ENCODE measurements around the gene KLHL29. TPM values are rescaled to one million over a fixed set of nuclear protein-coding genes. Genes with fewer than 3 reads are reported as not detected.

The KLHL29 gene
- total RNA-seq, 1 experiment from 2014 or later, result 2.4 TPM

DNA sequence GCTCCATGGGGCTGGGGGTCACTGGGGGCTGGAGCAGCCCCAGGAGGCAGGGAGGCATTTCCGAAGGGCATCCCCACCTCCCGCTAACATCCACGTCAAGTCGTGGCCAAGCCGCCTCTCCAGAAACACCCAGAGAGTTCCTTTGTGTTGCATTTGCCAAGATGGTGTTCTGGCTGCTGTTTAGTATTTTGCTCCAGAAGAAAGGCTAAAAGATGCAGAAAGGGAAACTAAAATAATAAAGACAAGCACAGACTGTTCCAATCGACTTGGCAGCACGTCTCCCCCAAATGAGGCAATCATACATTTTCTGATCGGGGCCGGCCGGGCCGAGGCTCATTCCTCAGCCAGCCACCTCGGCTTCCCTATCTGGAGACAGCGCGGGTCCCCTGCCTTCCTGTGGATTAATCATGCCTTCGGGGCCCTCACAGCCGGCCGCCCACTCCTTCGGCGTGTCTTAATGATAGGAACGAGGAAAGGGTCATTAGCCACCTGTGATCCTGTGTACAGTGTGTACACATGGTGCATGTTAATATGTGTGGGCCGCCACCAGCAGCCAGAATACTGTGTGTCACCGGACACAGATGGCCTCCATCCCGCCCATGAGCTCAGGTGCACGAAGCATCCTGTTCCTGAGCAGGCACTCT, 169.2 kb downstream of the KLHL29 start:
- no peak overlapping the region for H3K14ac ChIP-seq (ENCODE audit: insufficient read depth, low read length)
- no peaks in the 10 kb centered on the region for H3K79me1 ChIP-seq (ENCODE audit: insufficient read depth, low read depth, low read length, poor library complexity, severe bottlenecking)
- Mint-ChIP-seq H3K27ac (no peak overlapping the region), H3K9me3 (no peaks in the 10 kb centered on the region), H3K36me3 (ENCODE audit: insufficient read depth in 1 of 3, low read depth in 3 of 3) (no peaks in the 10 kb centered on the region), H3K4me1 (peaks cover 5 to 10% of the 10 kb centered on the region in 2 experiments), H3K27me3 (ENCODE audit: low read depth) (peaks cover 2% of the 10 kb centered on the region), H3K4me3 (no peak overlapping the region)
- H3K18ac ChIP-seq (ENCODE audit: insufficient read length, low read depth, low read length), result no peak overlapping the region
- H3K4ac ChIP-seq (ENCODE audit: low read depth, low read length), result no peak overlapping the region
- no peak overlapping the region for H4K5ac ChIP-seq (ENCODE audit: insufficient read length, low read depth, low read length)
- no peak overlapping the region for H2BK12ac ChIP-seq (ENCODE audit: insufficient read length, low read depth, low read length)
- DNase-seq, result no peak
- no CpG with 5 or more reads among the region's 24 CpGs for WGBS (ENCODE audit: extremely low coverage, insufficient read length, low lambda C conversion rate)
- H3K23ac ChIP-seq (ENCODE audit: insufficient read length, low read depth, low read length), result no peak overlapping the region
- H3T11ph ChIP-seq (ENCODE audit: low read length), result no peak overlapping the region
- H4K91ac ChIP-seq (ENCODE audit: insufficient read length, low read depth, low read length), result no peak overlapping the region
- no peak overlapping the region for H2AK5ac ChIP-seq (ENCODE audit: insufficient read length, low read length)
- H3K56ac ChIP-seq (ENCODE audit: insufficient read length, low read depth, low read length), result no peak overlapping the region
- no peaks in the 10 kb centered on the region for H3K9me3 ChIP-seq (ENCODE audit: control insufficient read depth, low read depth, low read length)
- no peaks in the 10 kb centered on the region for H4K20me1 ChIP-seq (ENCODE audit: control insufficient read depth, insufficient read depth, insufficient read length)
- H3K4me1 ChIP-seq (ENCODE audit: insufficient read depth, low read length), result no peaks in the 10 kb centered on the region
- H2BK20ac ChIP-seq (ENCODE audit: low read depth, low read length, poor library complexity, severe bottlenecking), result no peak overlapping the region
- no peak overlapping the region for H2BK5ac ChIP-seq (ENCODE audit: insufficient read length, low read length)
- no peak overlapping the region for H3K9ac ChIP-seq (ENCODE audit: extremely low read depth, insufficient read length, low read length)
- H3K27me3 ChIP-seq (ENCODE audit: insufficient read depth, low read length), result no peaks in the 10 kb centered on the region
- no peak overlapping the region for H3K4me2 ChIP-seq (ENCODE audit: insufficient read depth, insufficient read length, low read length)
- H2BK120ac ChIP-seq (ENCODE audit: low read depth, low read length, poor library complexity, severe bottlenecking), result no peak overlapping the region
- H3K27ac ChIP-seq (ENCODE audit: insufficient read length, low read depth, low read length), result no peak overlapping the region
- TF ChIP-seq, protein P1, sequence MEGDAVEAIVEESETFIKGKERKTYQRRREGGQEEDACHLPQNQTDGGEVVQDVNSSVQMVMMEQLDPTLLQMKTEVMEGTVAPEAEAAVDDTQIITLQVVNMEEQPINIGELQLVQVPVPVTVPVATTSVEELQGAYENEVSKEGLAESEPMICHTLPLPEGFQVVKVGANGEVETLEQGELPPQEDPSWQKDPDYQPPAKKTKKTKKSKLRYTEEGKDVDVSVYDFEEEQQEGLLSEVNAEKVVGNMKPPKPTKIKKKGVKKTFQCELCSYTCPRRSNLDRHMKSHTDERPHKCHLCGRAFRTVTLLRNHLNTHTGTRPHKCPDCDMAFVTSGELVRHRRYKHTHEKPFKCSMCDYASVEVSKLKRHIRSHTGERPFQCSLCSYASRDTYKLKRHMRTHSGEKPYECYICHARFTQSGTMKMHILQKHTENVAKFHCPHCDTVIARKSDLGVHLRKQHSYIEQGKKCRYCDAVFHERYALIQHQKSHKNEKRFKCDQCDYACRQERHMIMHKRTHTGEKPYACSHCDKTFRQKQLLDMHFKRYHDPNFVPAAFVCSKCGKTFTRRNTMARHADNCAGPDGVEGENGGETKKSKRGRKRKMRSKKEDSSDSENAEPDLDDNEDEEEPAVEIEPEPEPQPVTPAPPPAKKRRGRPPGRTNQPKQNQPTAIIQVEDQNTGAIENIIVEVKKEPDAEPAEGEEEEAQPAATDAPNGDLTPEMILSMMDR (conservative IDR thresholded peaks at IDR 0.05), result no peak
- H4K8ac ChIP-seq (replicated peaks; ENCODE audit: insufficient read length, low read depth, low read length), result no peak overlapping the region
- no peaks in the 10 kb centered on the region for H3K23me2 ChIP-seq (ENCODE audit: insufficient read length, low read depth, low read length, poor library complexity, severe bottlenecking)
- H2AFZ ChIP-seq (ENCODE audit: low read length), result no peak overlapping the region
- H2BK15ac ChIP-seq (ENCODE audit: low read depth, low read length), result no peak overlapping the region
- no peaks in the 10 kb centered on the region for H3K79me2 ChIP-seq (ENCODE audit: insufficient read depth, low read length)
